ENCODE measurements around the gene TBL1XR1. TPM values are rescaled to one million over a fixed set of nuclear protein-coding genes. Genes with fewer than 3 reads are reported as not detected.
A peak's percentile ranks its signal among the peaks of the same experiment; 100 is the strongest.

The TBL1XR1 gene
- total RNA-seq (2021) (186 and 220 TPM in 2 replicates), Bru-seq, nascent RNA (percentile 98 among the genes with signal in this experiment), BruChase-seq, experiment 1, labeled RNA remaining after a 2-hour chase (percentile 98 among the genes with signal in this experiment), BruChase-seq, experiment 2, labeled RNA remaining after a 6-hour chase (percentile 97 among the genes with signal in this experiment)
- long read RNA-seq, full-length matches to known transcripts = 7 of 36 reads
- long read RNA-seq, partial matches to known transcripts = 8 of 36 reads
- long read RNA-seq, other reads (novel, unspliced or antisense) = 21 of 36 reads

- CTCF ChIA-PET = interaction anchor here (0.6 kb wide), 2 partner anchors 147 to 207 kb away, joined by 3 read pairs; no protein-coding TSS in a partner anchor
- H3K27me3 ChIP-seq (replicated peaks; ENCODE audit: insufficient read depth, low read depth, low read length, poor library complexity) = no peaks in the 10 kb centered on the region
- no peaks in the 10 kb centered on the region for H3K36me3 ChIP-seq (ENCODE audit: insufficient read depth, low read length, poor library complexity, severe bottlenecking)
- H3K9me3 ChIP-seq (ENCODE audit: low read depth, low read length, poor library complexity, severe bottlenecking) = no peaks in the 10 kb centered on the region
- TF ChIP-seq CTCF (conservative IDR thresholded peaks at IDR 0.05; ENCODE audit: low read depth, low read length) = no peak
- no peak for TF ChIP-seq EZH2 (IDR thresholded peaks at IDR 0.05; ENCODE audit: borderline replicate concordance, low read depth, low read length, poor library complexity, severe bottlenecking)
- POLR2A ChIA-PET (ENCODE audit: low non-redundant PET) = interaction anchor here (0.5 kb wide), 1 partner anchor 126 kb away, joined by 6 read pairs; no protein-coding TSS in a partner anchor
- peaks cover 29% of the 10 kb centered on the region for H3K4me1 ChIP-seq (ENCODE audit: insufficient read depth, low read length, poor library complexity, severe bottlenecking)
- intact Hi-C loops (cut with micrococcal nuclease; ENCODE audit: unreplicated experiment) = loop anchor here (1.0 to 10.0 kb wide), 5 partner anchors 145 to 1128 kb away; no protein-coding TSS in a partner anchor
- H3K4me3 ChIP-seq (ENCODE audit: low read depth, low read length, poor library complexity, severe bottlenecking) = peak within 1 kb of the TSS; percentile 79
- BruUV-seq (replicated peaks) = no TSS peak
- peak within 1 kb of the TSS; percentile 98 for H3K27ac ChIP-seq (ENCODE audit: low read depth, low read length, poor library complexity, severe bottlenecking)
- peak; percentile 96 for DNase-seq (ENCODE audit: low spot score)
Observed at GRCh38 chr3:177197041-177197726, at the start of gene TBL1XR1. TSS of gene TBL1XR1 (minus strand) at chr3:177197482. CDS start at chr3:177064977, 132,505 bp downstream.

GRCh38 chr3:177245250-177245649 is 48.0 kb upstream of the TBL1XR1 start:
- H3K27me3 ChIP-seq (replicated peaks; ENCODE audit: insufficient read depth, low read depth, low read length, poor library complexity) = no peaks in the 10 kb centered on the region
- intact Hi-C loops (cut with micrococcal nuclease; ENCODE audit: unreplicated experiment) = no loop called here
- ChIA-PET CTCF (no interaction called here), POLR2A (ENCODE audit: low non-redundant PET) (no interaction called here)
- no TSS peak for BruUV-seq (replicated peaks)
- no peaks in the 10 kb centered on the region for H3K9me3 ChIP-seq (ENCODE audit: low read depth, low read length, poor library complexity, severe bottlenecking)
- no peak overlapping the region for H3K27ac ChIP-seq (ENCODE audit: low read depth, low read length, poor library complexity, severe bottlenecking)
- H3K4me3 ChIP-seq (ENCODE audit: low read depth, low read length, poor library complexity, severe bottlenecking) = no peak overlapping the region
- H3K4me1 ChIP-seq (ENCODE audit: insufficient read depth, low read length, poor library complexity, severe bottlenecking) = peaks cover 7% of the 10 kb centered on the region
- no peak for DNase-seq (ENCODE audit: low spot score)
- TF ChIP-seq CTCF (conservative IDR thresholded peaks at IDR 0.05; ENCODE audit: low read depth, low read length) = no peak
- no peak for TF ChIP-seq EZH2 (IDR thresholded peaks at IDR 0.05; ENCODE audit: borderline replicate concordance, low read depth, low read length, poor library complexity, severe bottlenecking)
- no peaks in the 10 kb centered on the region for H3K36me3 ChIP-seq (ENCODE audit: insufficient read depth, low read length, poor library complexity, severe bottlenecking)

GRCh38 chr3:177244606-177245005 is 47.3 kb upstream of the TBL1XR1 start:
- no TSS peak for BruUV-seq (replicated peaks)
- no peak overlapping the region for H3K4me3 ChIP-seq (ENCODE audit: low read depth, low read length, poor library complexity, severe bottlenecking)
- H3K4me1 ChIP-seq (ENCODE audit: insufficient read depth, low read length, poor library complexity, severe bottlenecking) = peaks cover 6% of the 10 kb centered on the region
- ChIA-PET CTCF (no interaction called here), POLR2A (ENCODE audit: low non-redundant PET) (no interaction called here)
- H3K27me3 ChIP-seq (replicated peaks; ENCODE audit: insufficient read depth, low read depth, low read length, poor library complexity) = no peaks in the 10 kb centered on the region
- no peak overlapping the region for H3K27ac ChIP-seq (ENCODE audit: low read depth, low read length, poor library complexity, severe bottlenecking)
- H3K9me3 ChIP-seq (ENCODE audit: low read depth, low read length, poor library complexity, severe bottlenecking) = no peaks in the 10 kb centered on the region
- DNase-seq (ENCODE audit: low spot score) = no peak
- TF ChIP-seq CTCF (conservative IDR thresholded peaks at IDR 0.05; ENCODE audit: low read depth, low read length) (no peak), EZH2 (IDR thresholded peaks at IDR 0.05; ENCODE audit: borderline replicate concordance, low read depth, low read length, poor library complexity, severe bottlenecking) (no peak)
- H3K36me3 ChIP-seq (ENCODE audit: insufficient read depth, low read length, poor library complexity, severe bottlenecking) = no peaks in the 10 kb centered on the region
- intact Hi-C loops (cut with micrococcal nuclease; ENCODE audit: unreplicated experiment) = no loop called here
